ENCODE measurements around the gene TENT5C.

The TENT5C gene

DNA sequence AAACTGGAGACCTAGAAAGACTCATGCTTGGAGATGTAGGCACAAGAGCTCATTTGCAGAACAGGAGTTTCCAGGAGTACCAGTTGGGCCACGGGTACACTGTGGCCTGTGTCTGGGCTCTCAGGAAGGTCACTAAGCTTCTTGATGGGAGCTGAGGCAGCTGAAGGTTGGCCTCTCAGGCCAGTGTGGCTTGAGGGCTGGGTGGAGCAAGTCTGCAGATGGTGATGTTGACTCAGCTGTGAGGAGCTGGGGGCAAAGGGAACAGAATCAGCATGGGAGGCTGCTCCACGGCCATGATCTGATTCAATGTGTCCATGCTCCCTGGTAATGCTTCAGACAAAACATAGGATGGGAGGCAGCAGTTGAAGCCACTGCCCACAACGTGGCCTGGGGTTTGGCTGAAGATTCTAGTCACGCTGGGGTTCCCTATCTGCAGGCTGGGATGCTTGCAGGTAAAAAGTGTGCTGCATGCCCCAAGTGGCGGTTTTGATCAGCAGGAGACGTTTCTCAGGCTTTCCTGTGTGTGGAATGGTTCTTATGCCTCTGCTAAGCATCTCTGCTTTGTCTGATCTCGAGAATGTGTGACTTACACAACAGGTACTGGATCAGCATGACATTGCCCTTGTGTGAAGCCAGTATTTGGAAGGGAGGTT is 15.4 kb upstream of the TENT5C start:
- TF ChIP-seq, protein P1, sequence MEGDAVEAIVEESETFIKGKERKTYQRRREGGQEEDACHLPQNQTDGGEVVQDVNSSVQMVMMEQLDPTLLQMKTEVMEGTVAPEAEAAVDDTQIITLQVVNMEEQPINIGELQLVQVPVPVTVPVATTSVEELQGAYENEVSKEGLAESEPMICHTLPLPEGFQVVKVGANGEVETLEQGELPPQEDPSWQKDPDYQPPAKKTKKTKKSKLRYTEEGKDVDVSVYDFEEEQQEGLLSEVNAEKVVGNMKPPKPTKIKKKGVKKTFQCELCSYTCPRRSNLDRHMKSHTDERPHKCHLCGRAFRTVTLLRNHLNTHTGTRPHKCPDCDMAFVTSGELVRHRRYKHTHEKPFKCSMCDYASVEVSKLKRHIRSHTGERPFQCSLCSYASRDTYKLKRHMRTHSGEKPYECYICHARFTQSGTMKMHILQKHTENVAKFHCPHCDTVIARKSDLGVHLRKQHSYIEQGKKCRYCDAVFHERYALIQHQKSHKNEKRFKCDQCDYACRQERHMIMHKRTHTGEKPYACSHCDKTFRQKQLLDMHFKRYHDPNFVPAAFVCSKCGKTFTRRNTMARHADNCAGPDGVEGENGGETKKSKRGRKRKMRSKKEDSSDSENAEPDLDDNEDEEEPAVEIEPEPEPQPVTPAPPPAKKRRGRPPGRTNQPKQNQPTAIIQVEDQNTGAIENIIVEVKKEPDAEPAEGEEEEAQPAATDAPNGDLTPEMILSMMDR (IDR thresholded peaks at IDR 0.05; ENCODE audit: low read depth, low read length): no peak
- no peak overlapping the region for H3K4me3 ChIP-seq (ENCODE audit: low read depth, low read length)

DNA sequence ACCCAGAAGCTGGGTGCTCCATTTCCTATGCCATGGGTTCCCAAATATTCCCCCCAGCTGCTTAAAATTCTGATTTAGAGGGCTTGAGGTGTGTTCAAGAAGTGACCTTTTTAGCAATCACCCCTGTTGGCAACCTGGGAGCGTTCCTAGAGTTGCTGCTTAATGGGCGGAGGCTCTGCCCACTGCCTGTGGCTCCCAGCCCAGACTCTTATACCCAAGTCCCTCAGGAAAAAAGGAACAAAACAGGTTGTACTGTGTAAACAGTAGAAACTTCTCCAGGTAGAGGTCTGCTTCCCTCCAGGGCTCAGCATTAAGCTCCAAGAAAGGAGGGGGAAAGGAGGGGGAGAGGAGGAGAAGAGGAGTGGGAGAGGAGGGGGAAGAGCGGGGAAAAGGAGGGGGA is 14.6 kb upstream of the TENT5C start:
- no peak overlapping the region for H3K4me3 ChIP-seq (ENCODE audit: low read depth, low read length)
- TF ChIP-seq, protein P1 (IDR thresholded peaks at IDR 0.05; ENCODE audit: low read depth, low read length): no peak

DNA sequence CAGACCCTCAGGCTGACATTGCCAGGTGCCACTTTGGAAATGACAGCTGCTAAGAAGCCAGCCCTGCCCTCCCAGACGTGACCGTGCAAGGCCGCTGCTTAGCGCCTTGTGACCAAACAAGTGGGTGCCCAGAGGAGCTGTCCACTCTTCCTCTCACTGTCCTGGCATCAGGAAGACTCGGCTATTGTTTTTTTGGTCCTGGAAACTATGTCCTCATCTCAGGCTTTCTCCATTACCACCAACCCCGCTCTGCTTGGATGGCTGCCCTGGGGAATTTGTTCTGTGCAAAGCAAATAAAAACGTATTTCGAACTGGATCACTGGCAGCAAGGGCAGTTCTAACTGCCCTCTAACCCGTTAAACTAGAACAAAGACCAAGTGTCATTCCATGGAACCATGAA is 13.7 kb upstream of the TENT5C start:
- TF ChIP-seq, protein P1 (IDR thresholded peaks at IDR 0.05; ENCODE audit: low read depth, low read length): no peak
- H3K4me3 ChIP-seq (ENCODE audit: low read depth, low read length): no peak overlapping the region

DNA sequence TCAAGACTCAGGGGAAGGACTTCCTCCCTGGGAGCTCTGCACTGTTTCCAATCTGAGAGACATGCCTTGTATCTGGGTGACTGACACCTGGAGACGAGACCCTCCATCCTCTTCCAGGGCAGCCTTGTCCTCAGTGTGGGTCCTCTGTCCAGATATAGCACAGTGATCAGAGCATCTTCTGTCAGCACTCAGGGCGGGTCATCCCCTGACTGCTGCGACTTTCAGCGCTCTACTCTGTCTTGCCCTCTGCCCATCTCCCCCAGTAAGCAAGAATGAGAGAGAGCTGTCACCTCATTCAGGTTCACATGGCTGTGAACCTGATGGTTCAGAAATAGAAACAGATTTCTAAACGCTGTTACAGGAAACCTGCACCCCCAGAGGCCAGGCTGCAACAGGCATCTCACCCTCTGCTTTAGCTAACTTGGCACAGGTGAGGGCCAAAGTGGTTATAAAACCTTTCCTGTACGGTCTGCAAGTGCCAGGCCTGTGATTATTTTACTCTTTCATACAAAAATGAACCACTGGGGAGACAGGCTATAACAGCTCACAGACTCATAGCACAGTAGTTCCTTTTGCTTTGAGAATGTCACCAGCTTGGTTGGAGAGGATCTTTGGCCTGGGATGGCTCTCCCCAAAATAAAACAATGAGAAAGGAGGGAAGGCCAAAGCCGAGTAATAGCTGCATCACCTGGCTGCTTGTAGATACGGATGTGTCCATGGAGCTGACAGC is 11.4 kb upstream of the TENT5C start:
- TF ChIP-seq, protein P1 (IDR thresholded peaks at IDR 0.05; ENCODE audit: low read depth, low read length): no peak

DNA sequence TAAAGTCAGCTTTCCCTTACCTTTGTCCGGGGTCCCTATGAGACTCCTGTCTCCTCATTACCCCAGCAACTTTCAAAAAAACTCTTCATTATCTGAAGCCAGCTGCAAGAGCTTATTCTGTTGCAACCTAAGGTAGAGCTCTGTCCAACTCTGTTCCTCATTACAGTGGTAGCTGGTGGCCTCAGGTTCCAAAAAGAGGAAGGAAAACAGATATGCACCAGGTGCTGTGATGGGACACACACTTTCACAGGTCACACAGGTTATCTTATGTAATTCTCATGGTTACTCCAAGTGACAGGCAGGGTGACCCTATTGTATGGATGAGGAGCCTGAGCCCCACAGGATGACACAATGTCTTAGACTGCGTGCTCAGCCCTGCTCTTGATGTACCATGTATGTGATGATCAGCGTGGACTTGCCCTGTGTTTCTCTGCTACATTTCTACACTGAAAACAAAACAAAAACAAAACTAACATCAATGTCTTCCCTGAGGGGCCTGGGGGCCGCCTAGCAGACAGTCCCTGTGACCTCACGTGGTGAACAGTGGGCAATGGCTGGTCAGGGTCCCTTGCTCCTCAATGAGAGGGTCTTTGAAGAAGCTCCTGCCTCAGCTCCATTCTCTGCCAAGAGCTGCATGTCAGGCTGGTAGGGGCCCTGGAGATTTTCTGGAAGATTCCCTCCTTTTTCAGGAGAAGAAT is 9.7 kb upstream of the TENT5C start:
- TF ChIP-seq, protein P1 (IDR thresholded peaks at IDR 0.05; ENCODE audit: low read depth, low read length): no peak
- no peak overlapping the region for H3K4me3 ChIP-seq (ENCODE audit: low read depth, low read length)

More for the DNA sequence above, 11.4 kb upstream of the TENT5C start:
- no peak overlapping the region for H3K4me3 ChIP-seq (ENCODE audit: low read depth, low read length)

DNA sequence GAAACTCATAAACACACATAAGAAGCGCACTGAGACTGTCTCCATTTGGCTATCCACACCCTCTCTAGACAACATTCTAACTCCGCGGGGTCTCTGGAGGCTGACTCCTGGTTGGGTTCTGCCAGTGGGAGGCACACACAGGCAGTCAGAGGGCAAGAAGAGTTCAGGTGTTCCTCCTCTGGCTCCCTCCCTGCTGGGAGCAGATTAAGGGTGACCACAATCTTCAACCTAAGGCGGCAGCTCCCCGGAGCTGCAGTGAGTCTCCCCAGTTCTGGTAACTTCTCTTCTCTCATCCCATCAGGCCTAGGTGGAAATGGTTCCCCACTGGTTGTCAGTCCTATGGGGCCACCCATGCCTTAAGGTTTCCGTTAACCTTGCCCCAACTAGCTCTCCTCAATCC is 7.4 kb upstream of the TENT5C start:
- TF ChIP-seq, protein P1 (IDR thresholded peaks at IDR 0.05; ENCODE audit: low read depth, low read length): no peak
- no peak overlapping the region for H3K4me3 ChIP-seq (ENCODE audit: low read depth, low read length)
